Mammary epithelial cell (primary cell): ENCODE data around the gene PDE11A.

Experiments used
- EZH2 ChIP-seq: IDR thresholded peaks from 2 replicates; pipeline ENCODE4 v1.6.1; 2012; ENCODE audit warnings: low read length, inconsistent platforms, borderline replicate concordance
- TF ChIP-seq, protein P1 (sequence below), 2 donors: IDR thresholded peaks in 1 of 2; conservative IDR thresholded peaks in 1 of 2; 2 replicates each; pipeline ENCODE4 v1.5.1; 2011 to 2012; ENCODE audit warnings: inconsistent platforms in 2 of 2, low read length in 2 of 2, mild to moderate bottlenecking in 2 of 2, control low read depth in 1 of 2, low read depth in 1 of 2; ENCODE audit not compliant: insufficient read depth in 1 of 2; ENCODE audit errors: extremely low read depth in 1 of 2

DNA sequence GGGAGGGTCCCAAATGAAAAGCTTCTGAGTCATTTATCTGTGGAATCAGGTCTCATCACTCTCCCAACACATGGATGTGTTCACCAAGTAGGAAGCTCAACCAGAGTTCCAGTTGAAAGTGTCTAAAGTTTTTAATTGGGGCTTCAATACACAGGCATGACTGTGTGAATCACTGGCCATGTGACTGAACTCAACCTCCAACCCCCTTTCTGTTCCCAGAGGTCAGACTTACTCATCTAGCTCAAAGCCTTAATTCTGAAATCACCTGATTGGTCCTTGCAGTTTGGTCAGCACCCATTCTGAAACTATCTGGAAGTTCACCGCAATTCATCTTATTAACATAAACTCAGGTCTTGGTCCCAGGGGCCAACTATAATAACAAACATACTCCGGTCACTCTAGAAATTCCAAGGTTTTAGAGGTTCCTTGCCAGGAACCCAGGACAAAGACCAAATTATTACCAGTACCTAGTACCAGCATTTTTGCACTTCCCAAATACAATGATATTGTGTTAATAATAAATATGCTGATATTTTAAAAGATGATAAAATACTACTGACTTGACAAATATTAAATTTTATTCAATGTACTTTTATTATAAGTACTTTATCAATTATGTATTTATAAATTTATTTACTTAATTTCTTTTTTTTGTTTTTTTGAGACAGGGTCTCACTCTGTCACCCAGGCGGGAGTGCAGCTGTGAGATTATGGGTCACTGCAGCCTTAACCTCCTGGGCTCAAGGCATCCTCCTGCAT, 28.9 kb upstream of the PDE11A start:
- TF ChIP-seq, protein P1, sequence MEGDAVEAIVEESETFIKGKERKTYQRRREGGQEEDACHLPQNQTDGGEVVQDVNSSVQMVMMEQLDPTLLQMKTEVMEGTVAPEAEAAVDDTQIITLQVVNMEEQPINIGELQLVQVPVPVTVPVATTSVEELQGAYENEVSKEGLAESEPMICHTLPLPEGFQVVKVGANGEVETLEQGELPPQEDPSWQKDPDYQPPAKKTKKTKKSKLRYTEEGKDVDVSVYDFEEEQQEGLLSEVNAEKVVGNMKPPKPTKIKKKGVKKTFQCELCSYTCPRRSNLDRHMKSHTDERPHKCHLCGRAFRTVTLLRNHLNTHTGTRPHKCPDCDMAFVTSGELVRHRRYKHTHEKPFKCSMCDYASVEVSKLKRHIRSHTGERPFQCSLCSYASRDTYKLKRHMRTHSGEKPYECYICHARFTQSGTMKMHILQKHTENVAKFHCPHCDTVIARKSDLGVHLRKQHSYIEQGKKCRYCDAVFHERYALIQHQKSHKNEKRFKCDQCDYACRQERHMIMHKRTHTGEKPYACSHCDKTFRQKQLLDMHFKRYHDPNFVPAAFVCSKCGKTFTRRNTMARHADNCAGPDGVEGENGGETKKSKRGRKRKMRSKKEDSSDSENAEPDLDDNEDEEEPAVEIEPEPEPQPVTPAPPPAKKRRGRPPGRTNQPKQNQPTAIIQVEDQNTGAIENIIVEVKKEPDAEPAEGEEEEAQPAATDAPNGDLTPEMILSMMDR (conservative IDR thresholded peaks at IDR 0.05 in 1 of 2, IDR thresholded peaks at IDR 0.05 in 1 of 2; ENCODE audit: extremely low read depth in 1 of 2, insufficient read depth in 1 of 2, low read depth in 1 of 2, low read length in 2 of 2) = no peak
- no peak for TF ChIP-seq EZH2
